Testis (tissue), 3 donors: ENCODE results near the gene MBNL2. TPM values are rescaled to one million over a fixed set of nuclear protein-coding genes. Genes with fewer than 3 reads are reported as not detected.
A peak's percentile ranks its signal among the peaks of the same experiment; 100 is the strongest.

ENCODE experiments used
- DNase-seq: peaks from one replicate; pipeline ENCODE4 v3.0.0-alpha.2; 2019
- H3K27ac ChIP-seq, 2 donors: fragments of 200-600 bp; sonication (generic); one replicate each; pipeline ENCODE4 v1.5.1; 2019
- H3K27me3 ChIP-seq: fragments of 200-600 bp; sonication (generic); one replicate; pipeline ENCODE4 v1.5.1; 2019
- H3K36me3 ChIP-seq: fragments of 200-600 bp; sonication (generic); one replicate; pipeline ENCODE4 v1.5.1; 2017; ENCODE audit warnings: low read depth; ENCODE audit errors: missing control alignments
- H3K4me1 ChIP-seq: fragments of 200-600 bp; sonication (generic); one replicate; pipeline ENCODE4 v1.5.1; 2019
- H3K4me3 ChIP-seq, 2 donors: fragments of 200-600 bp; sonication (generic); one replicate each; pipeline ENCODE4 v1.5.1; 2017 to 2019
- H3K9me3 ChIP-seq: fragments of 200-600 bp; sonication (generic); one replicate; pipeline ENCODE4 v1.5.1; 2017
- POLR2A ChIP-seq: fragments of 450-650 bp; IDR thresholded peaks from one replicate; pipeline ENCODE4 v1.6.1; 2017; ENCODE audit warnings: antibody characterized with exemption, mild to moderate bottlenecking, moderate library complexity
- WGBS, 2 donors: methylation state at CpG; one replicate each; pipeline ENCODE4 v1.1.5; 2018; 5-methylcytosine and 5-hydroxymethylcytosine counted together
- intact Hi-C: fragments of 100-400 bp; cut with DNase I; formaldehyde crosslinking; loops from one replicate; pipeline ENCODE4 v1.15.1; 2023; ENCODE audit warnings: low total_unique reads
- polyA plus RNA-seq: library from polyadenylated mRNA; stranded (reverse); fragments of 350-450 nt; fragmentation: Illumina TruSeq; extraction: RNeasy Lipid Tissue Mini Kit (QIAGEN cat#74804); gene quantifications from one replicate; pipeline ENCODE4 v1.2.3, GENCODE V29; 2014; ENCODE audit warnings: low read depth, low replicate concordance; ENCODE audit not compliant: insufficient read depth
- total RNA-seq, 2 donors: library from RNA; depleted of rRNA; stranded (reverse); fragments of >200 nt; gene quantifications; one replicate each; pipeline ENCODE4 v1.2.3, GENCODE V29; 2016
- TF ChIP-seq, protein P1 (sequence below), 3 experiments: fragments of 450-650 bp in 2 of 3; fragments of 200-600 bp in 1 of 3; sonication (generic) in 1 of 3; IDR thresholded peaks; one replicate each; pipeline ENCODE4 v1.5.1; 2016 to 2019; ENCODE audit warnings: antibody characterized with exemption in 3 of 3, mild to moderate bottlenecking in 2 of 3, moderate library complexity in 1 of 3

Gene MBNL2
- total and polyA plus RNA-seq, 3 donors from 2014 or later = 21.5 to 83.0 (median 69.4) TPM

DNA sequence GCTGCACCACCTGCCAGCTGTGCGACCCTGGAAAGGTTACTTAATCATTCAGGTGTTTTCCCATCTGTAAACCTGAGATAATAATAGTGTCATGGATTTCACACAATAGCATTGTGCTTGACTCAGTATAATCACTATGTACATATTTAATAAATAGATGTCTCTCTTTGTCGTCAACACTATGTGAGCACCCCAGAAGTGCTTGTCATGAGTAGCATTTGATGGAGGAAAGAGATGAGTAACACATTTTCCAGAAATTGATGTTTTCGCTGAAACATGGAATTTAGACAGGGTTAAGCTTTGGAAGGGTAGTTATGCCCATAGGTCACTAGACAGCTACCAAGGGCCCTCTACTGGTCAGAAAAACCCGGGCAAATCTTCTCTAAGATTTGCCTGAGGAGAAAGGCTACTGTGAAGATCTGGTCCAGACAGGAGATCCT is 9.5 kb upstream of the MBNL2 start:
- Histone ChIP-seq H3K4me1 (no peaks in the 10 kb centered on the region), H3K27me3 (no peaks in the 10 kb centered on the region), H3K36me3 (no peaks in the 10 kb centered on the region), H3K4me3 (no peak overlapping the region), H3K27ac (peak overlapping the region in 1 of 2 donors; percentile 21), H3K9me3 (no peaks in the 10 kb centered on the region)
- 78 to 79% methylated on average over 4 of the region's 4 CpGs for WGBS, 2 donors
- intact Hi-C loops = no loop called here
- DNase-seq = peak; percentile 47
- TF ChIP-seq POLR2A = no peak
- TF ChIP-seq, protein P1, sequence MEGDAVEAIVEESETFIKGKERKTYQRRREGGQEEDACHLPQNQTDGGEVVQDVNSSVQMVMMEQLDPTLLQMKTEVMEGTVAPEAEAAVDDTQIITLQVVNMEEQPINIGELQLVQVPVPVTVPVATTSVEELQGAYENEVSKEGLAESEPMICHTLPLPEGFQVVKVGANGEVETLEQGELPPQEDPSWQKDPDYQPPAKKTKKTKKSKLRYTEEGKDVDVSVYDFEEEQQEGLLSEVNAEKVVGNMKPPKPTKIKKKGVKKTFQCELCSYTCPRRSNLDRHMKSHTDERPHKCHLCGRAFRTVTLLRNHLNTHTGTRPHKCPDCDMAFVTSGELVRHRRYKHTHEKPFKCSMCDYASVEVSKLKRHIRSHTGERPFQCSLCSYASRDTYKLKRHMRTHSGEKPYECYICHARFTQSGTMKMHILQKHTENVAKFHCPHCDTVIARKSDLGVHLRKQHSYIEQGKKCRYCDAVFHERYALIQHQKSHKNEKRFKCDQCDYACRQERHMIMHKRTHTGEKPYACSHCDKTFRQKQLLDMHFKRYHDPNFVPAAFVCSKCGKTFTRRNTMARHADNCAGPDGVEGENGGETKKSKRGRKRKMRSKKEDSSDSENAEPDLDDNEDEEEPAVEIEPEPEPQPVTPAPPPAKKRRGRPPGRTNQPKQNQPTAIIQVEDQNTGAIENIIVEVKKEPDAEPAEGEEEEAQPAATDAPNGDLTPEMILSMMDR (IDR thresholded peaks at IDR 0.05) = peak in 2 of 3 experiments; percentile 9 to 35

DNA sequence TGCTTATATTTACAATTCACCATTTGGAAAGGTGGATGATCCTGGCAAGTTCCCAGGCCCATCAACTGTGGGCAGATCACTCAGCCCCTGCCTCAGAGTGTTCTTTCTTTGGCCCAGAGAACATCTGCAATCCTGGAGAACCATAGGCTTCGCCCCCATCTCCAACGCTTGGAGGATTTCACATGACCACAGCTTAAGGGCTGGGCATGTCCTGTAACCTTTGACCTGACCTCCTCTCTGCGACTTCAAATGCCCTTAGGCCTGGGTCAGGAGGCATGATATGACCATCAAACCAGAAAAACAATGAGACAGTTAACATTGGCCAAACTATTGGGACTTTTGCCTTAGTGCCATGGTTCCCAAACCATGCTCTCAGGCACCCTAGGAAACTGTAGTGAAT is 7.2 kb upstream of the MBNL2 start:
- DNase-seq = no peak

GRCh38 chr13:97215325-97215724 is 6.8 kb upstream of the MBNL2 start:
- DNase-seq = no peak
- H3K27ac ChIP-seq = no peak overlapping the region
- H3K4me1 ChIP-seq = no peaks in the 10 kb centered on the region
- no peaks in the 10 kb centered on the region for H3K27me3 ChIP-seq
- intact Hi-C loops = no loop called here
- no peaks in the 10 kb centered on the region for H3K9me3 ChIP-seq
- no peak overlapping the region for H3K4me3 ChIP-seq
- H3K36me3 ChIP-seq = no peaks in the 10 kb centered on the region
- TF ChIP-seq, protein P1 (IDR thresholded peaks at IDR 0.05) = no peak
- no peak for TF ChIP-seq POLR2A
- 68 to 85% methylated on average over 2 of the region's 2 CpGs for WGBS, 2 donors

More for the DNA sequence above, 7.2 kb upstream of the MBNL2 start:
- Histone ChIP-seq H3K4me1 (no peaks in the 10 kb centered on the region), H3K9me3 (no peaks in the 10 kb centered on the region), H3K27ac (no peak overlapping the region), H3K27me3 (no peaks in the 10 kb centered on the region), H3K4me3 (no peak overlapping the region), H3K36me3 (no peaks in the 10 kb centered on the region)
- TF ChIP-seq POLR2A = no peak
- TF ChIP-seq, protein P1 (IDR thresholded peaks at IDR 0.05) = no peak
- intact Hi-C loops = no loop called here
- WGBS, 2 donors = 92 to 95% methylated on average over 3 of the region's 3 CpGs

GRCh38 chr13:97219226-97219625 is 2.9 kb upstream of the MBNL2 start:
- Histone ChIP-seq H3K4me1 (no peaks in the 10 kb centered on the region), H3K9me3 (no peaks in the 10 kb centered on the region), H3K27ac (no peak overlapping the region), H3K4me3 (no peak overlapping the region), H3K36me3 (no peaks in the 10 kb centered on the region), H3K27me3 (no peaks in the 10 kb centered on the region)
- no peak for TF ChIP-seq POLR2A
- TF ChIP-seq, protein P1 (IDR thresholded peaks at IDR 0.05) = no peak
- intact Hi-C loops = no loop called here
- WGBS, 2 donors = 82 to 83% methylated on average over 2 of the region's 2 CpGs
- DNase-seq = no peak

GRCh38 chr13:97220151-97220900 is 1.8 kb upstream of the MBNL2 start:
- intact Hi-C loops = no loop called here
- no peak for DNase-seq
- Histone ChIP-seq H3K9me3 (no peaks in the 10 kb centered on the region), H3K36me3 (no peaks in the 10 kb centered on the region), H3K4me1 (peaks cover 5% of the 10 kb centered on the region), H3K4me3 (no peak overlapping the region), H3K27me3 (no peaks in the 10 kb centered on the region), H3K27ac (no peak overlapping the region)
- TF ChIP-seq, protein P1 (IDR thresholded peaks at IDR 0.05) = no peak
- TF ChIP-seq POLR2A = no peak
- WGBS, 2 donors = 68 to 78% methylated on average over 3 of the region's 3 CpGs
